ENCODE results near the gene CDK2. TPM values are rescaled to one million over a fixed set of nuclear protein-coding genes. Genes with fewer than 3 reads are reported as not detected.

The CDK2 gene
- polyA plus RNA-seq, 2 of the 4 experiments (the other 2 are of a cell fraction), result 51.0 to 53.8 TPM

DNA sequence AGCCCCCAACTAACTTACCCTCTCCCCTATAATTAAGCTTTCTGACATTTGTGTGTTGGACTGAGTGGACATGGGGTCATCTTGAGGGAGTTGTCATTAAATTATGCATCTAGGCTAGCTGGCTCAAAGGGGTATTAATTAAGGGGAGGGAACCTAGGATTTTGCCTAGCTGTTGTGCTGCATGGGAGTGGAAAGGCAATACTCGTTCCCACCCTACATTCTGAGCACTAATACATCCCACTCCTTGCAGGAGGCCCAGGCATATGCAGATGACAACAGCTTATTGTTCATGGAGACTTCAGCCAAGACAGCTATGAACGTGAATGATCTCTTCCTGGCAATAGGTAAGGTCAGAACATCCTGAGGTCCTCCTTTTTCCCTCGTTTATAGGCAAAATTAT, 24.5 kb downstream of the CDK2 start:
- no peak for FAIRE-seq
- H3K9me3 ChIP-seq, result no peaks in the 10 kb centered on the region
- POLR2A ChIA-PET, result interaction anchor here (0.7 to 1.3 kb wide), 2 partner anchors 16 to 114 kb away, joined by 4 to 13 read pairs; no protein-coding TSS in a partner anchor

DNA sequence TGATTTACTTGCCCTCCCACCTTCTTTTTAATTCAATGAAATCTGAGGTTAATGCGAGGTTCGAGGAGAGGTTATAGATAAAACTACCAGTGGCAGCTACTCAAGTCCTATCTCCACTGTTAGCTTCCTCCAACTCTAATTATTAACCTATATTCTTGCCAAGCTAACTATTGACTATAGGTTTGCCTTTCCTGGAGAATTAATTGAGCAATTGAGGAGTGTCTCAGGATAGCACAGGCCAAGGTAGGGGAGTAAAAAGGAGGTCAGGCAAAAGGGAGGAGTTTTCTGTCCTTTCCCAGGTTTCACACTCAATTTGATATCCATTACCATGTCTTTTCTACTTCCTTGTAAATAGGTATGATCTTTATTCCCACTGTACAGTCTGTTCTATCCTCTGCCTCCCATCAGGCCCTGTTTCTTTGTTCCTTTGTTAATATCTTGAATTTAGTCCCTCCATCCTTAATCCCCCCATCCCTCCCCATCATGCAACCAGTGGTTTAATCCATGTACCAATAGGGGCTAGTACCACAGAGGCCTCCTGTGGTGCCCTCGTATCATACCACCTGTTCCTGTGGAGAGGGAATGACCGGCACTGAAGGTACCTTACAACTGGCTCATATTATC, 26.7 kb downstream of the CDK2 start:
- TF ChIP-seq CBX2 (IDR thresholded peaks at IDR 0.05; ENCODE audit: borderline replicate concordance, low read depth) (no peak), FOSB (CRISPR knock-in tag; IDR thresholded peaks at IDR 0.05) (no peak), CEBPB (IDR thresholded peaks at IDR 0.05) (no peak), SREBF2 (IDR thresholded peaks at IDR 0.05) (no peak), ZFP36 (IDR thresholded peaks at IDR 0.05; ENCODE audit: borderline replicate concordance, partially characterized antibody) (no peak), MAZ (IDR thresholded peaks at IDR 0.05; ENCODE audit: borderline replicate concordance, low read depth, low read length) (no peak), EP300 (IDR thresholded peaks at IDR 0.05) (no peak), POLR2A (IDR thresholded peaks at IDR 0.05; ENCODE audit: low read length) (no peak), HOXB13 (CRISPR knock-in tag; IDR thresholded peaks at IDR 0.05; ENCODE audit: low read depth) (no peak), PHF8 (IDR thresholded peaks at IDR 0.05; ENCODE audit: borderline replicate concordance, low read depth) (no peak), MYC (IDR thresholded peaks at IDR 0.05; ENCODE audit: borderline replicate concordance, low read length) (no peak), TFCP2L1 (CRISPR knock-in tag; IDR thresholded peaks at IDR 0.05) (no peak), HDAC2 (IDR thresholded peaks at IDR 0.05) (no peak), CHD4 (IDR thresholded peaks at IDR 0.05; ENCODE audit: borderline replicate concordance) (no peak), ZSCAN20 (CRISPR knock-in tag; IDR thresholded peaks at IDR 0.05) (no peak), ZC3H11A (IDR thresholded peaks at IDR 0.05) (no peak)
- TF ChIP-seq, protein P1, sequence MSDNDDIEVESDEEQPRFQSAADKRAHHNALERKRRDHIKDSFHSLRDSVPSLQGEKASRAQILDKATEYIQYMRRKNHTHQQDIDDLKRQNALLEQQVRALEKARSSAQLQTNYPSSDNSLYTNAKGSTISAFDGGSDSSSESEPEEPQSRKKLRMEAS (IDR thresholded peaks at IDR 0.05), result no peak
- TF ChIP-seq, protein P2, sequence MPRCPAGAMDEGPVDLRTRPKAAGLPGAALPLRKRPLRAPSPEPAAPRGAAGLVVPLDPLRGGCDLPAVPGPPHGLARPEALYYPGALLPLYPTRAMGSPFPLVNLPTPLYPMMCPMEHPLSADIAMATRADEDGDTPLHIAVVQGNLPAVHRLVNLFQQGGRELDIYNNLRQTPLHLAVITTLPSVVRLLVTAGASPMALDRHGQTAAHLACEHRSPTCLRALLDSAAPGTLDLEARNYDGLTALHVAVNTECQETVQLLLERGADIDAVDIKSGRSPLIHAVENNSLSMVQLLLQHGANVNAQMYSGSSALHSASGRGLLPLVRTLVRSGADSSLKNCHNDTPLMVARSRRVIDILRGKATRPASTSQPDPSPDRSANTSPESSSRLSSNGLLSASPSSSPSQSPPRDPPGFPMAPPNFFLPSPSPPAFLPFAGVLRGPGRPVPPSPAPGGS (IDR thresholded peaks at IDR 0.05), result no peak
- ChIA-PET POLR2A (no interaction called here), CTCF (interaction anchor here (0.6 to 4.1 kb wide), 6 partner anchors 9 to 67 kb away, joined by 3 to 40 read pairs (median 4); partner anchors contain the start of gene RAB5B)
- no peak overlapping the region for H3K27ac ChIP-seq
- H3K4me2 ChIP-seq, result no peak overlapping the region
- WGBS (ENCODE audit: missing lambda C conversion rate), result 88% methylated on average over 4 of the region's 4 CpGs
- no peak for FAIRE-seq
- H3K4me1 ChIP-seq, result peaks cover 6% of the 10 kb centered on the region; the same call in 1 of the 3 replicates
- no peak overlapping the region for H3K4me3 ChIP-seq
- ATAC-seq, result no peak
- H3K9me3 ChIP-seq, result no peaks in the 10 kb centered on the region
- no peak for DNase-seq (ENCODE audit: low read depth in 1 of 2, low spot score in 1 of 2)

More for the DNA sequence above, 24.5 kb downstream of the CDK2 start:
- DNase-seq (ENCODE audit: low read depth in 1 of 2, low spot score in 1 of 2) (no peak), ATAC-seq (no peak)
- 87% methylated on average over 3 of the region's 3 CpGs for WGBS (ENCODE audit: missing lambda C conversion rate)
- TF ChIP-seq HEYL (CRISPR knock-in tag; IDR thresholded peaks at IDR 0.05) (no peak), ZC3H11A (IDR thresholded peaks at IDR 0.05) (no peak), HDAC2 (IDR thresholded peaks at IDR 0.05) (no peak), ZNF302 (CRISPR knock-in tag; IDR thresholded peaks at IDR 0.05) (no peak), RAD21 (conservative IDR thresholded peaks at IDR 0.05 in 1 of 2, IDR thresholded peaks at IDR 0.05 in 1 of 2) (no peak)
- TF ChIP-seq, protein P3, sequence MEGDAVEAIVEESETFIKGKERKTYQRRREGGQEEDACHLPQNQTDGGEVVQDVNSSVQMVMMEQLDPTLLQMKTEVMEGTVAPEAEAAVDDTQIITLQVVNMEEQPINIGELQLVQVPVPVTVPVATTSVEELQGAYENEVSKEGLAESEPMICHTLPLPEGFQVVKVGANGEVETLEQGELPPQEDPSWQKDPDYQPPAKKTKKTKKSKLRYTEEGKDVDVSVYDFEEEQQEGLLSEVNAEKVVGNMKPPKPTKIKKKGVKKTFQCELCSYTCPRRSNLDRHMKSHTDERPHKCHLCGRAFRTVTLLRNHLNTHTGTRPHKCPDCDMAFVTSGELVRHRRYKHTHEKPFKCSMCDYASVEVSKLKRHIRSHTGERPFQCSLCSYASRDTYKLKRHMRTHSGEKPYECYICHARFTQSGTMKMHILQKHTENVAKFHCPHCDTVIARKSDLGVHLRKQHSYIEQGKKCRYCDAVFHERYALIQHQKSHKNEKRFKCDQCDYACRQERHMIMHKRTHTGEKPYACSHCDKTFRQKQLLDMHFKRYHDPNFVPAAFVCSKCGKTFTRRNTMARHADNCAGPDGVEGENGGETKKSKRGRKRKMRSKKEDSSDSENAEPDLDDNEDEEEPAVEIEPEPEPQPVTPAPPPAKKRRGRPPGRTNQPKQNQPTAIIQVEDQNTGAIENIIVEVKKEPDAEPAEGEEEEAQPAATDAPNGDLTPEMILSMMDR (IDR thresholded peaks at IDR 0.05), result no peak
- TF ChIP-seq, protein P1 (IDR thresholded peaks at IDR 0.05), result no peak
- H3K4me2 ChIP-seq, result no peak overlapping the region
- H3K4me1 ChIP-seq, result no peaks in the 10 kb centered on the region
- CTCF ChIA-PET, result interaction anchor here (0.8 to 4.0 kb wide), 10 partner anchors 9 to 252 kb away, joined by 3 to 21 read pairs (median 4); partner anchors contain the start of gene RAB5B
- no peak overlapping the region for H3K27ac ChIP-seq
- no peak overlapping the region for H3K4me3 ChIP-seq

Data from A549 (cell line).